GM12891 (cell line): ENCODE results near the gene MAPK1.
"Not testable (repeated sequence)": the region's sequence is repeated elsewhere in the genome, so short reads cannot be mapped to it uniquely, and the experiment has no call there.

Experiments
- DNase-seq: peaks from one replicate; pipeline ENCODE4 v3.0.0; 2011; ENCODE audit warnings: low spot score; ENCODE audit not compliant: insufficient read length
- FAIRE-seq: peaks from 2 replicates; lab custom pipeline; 2011; peaks lifted over from hg19 to GRCh38; lab: Jason Lieb, UNC
- PAX5 ChIP-seq: IDR thresholded peaks from 2 replicates; pipeline ENCODE4 v1.6.1; 2011; ENCODE audit warnings: low read length, moderate library complexity, mild to moderate bottlenecking; ENCODE audit not compliant: insufficient read depth, severe bottlenecking
- POLR2A ChIP-seq: IDR thresholded peaks from 2 replicates; pipeline ENCODE4 v1.6.1; 2011; ENCODE audit warnings: low read depth, low read length, control low read depth
- POLR2AphosphoS5 ChIP-seq: IDR thresholded peaks from 2 replicates; pipeline ENCODE4 v1.6.1; 2011; ENCODE audit warnings: low read depth, low read length, control low read depth
- POU2F2 ChIP-seq: IDR thresholded peaks from 2 replicates; pipeline ENCODE4 v1.6.1; 2011; ENCODE audit warnings: low read depth, mild to moderate bottlenecking, control low read depth, low read length, moderate library complexity
- SPI1 ChIP-seq: IDR thresholded peaks from 2 replicates; pipeline ENCODE4 v1.6.1; 2011; ENCODE audit warnings: low read depth, low read length, control low read depth
- TAF1 ChIP-seq: IDR thresholded peaks from 2 replicates; pipeline ENCODE4 v1.6.1; 2011; ENCODE audit warnings: low read depth, low read length, control low read depth

MAPK1 gene

DNA sequence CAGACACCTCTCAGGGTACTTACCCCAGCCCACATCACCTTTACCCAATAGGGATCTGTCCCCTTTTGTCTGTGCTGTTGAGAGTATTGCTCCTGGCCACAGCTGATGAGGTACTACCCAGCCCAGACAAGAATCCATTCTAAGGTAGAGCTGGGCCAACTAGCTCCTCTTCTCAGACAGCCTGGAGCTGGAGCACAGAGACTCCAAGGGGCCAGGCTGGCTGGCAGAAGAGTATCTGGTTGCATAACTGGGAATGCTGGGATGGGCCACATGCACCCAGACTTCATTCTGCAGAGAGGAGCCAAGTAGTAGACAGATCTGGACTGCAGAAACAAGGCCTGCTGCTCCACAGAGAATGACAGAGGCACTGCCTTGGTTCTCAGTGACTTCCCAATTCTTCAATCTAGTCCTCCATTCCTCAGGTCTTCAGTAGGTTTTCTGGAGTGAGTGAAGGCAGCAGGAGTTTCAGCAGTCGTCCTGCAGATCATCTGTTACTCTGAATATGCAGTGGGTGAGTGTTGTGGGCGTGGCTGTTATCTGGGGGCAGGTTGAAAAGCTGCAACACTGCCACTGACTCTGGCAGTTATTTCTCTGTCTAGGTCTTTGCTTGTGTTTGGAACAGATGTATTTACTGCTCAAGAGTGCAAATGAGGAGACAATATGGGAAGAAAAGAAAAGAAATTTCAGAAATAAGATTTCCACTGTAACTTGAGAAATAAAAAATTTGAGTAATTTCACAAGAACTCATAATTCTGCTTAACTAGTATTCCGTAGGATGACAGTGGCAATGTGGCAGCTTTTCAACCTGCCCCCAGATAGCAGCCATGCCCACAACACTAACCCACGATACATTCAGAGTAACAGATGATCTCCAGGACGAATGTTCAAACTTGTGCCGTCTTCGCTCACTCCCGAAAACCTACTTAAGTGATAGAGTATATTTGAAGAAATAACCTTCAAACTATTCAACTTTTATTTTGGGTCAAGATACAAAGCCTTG is 34.9 kb downstream of the MAPK1 start:
- DNase-seq (no peak), FAIRE-seq (no peak)
- TF ChIP-seq SPI1 = no peak
- no peak for TF ChIP-seq POLR2AphosphoS5
- no peak for TF ChIP-seq POLR2A
- TF ChIP-seq TAF1 = no peak
- no peak for TF ChIP-seq PAX5
- TF ChIP-seq POU2F2 = no peak

GRCh38 chr22:21829523-21829922 is 37.9 kb downstream of the MAPK1 start:
- TF ChIP-seq POLR2AphosphoS5 (no peak), POLR2A (no peak), PAX5 (no peak), TAF1 (no peak), POU2F2 (no peak), SPI1 (no peak)
- DNase-seq = no peak
- no peak for FAIRE-seq

GRCh38 chr22:21828268-21828638 is 39.2 kb downstream of the MAPK1 start:
- FAIRE-seq (peak; percentile 57), DNase-seq (no peak)
- no peak for TF ChIP-seq PAX5
- no peak for TF ChIP-seq POLR2A
- TF ChIP-seq SPI1 = no peak
- no peak for TF ChIP-seq POLR2AphosphoS5
- TF ChIP-seq TAF1 = no peak
- TF ChIP-seq POU2F2 = no peak

DNA sequence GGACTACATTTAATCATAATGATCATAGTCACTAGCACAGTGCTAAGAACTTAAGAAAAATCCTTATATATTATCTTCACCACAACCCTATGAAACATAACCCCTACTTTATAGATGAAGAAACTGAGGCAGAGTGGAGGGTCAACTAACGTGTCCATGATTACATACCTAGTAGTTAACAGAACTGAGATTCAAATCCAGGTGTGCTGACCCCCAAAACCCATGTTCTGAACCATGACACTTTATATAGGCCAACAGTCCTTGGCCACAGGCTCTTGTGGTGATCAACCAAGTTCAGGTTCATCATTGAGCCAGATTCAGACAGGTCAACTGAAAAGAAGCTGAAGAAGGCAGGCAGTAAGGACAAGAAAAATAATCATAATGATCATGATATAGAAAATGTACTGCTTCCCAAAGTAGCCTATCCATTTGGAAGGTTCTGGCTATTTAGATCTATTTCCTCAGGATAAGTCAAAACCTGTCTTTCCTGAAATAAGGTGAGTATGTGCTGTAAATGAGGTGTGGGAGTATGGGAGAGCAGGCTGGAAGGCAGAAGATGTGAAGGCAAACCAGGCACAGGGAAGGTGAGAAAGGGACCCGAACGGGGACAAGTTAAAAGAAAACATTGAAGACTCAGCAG is 39.7 kb downstream of the MAPK1 start:
- DNase-seq = no peak
- peak; percentile 9 for FAIRE-seq
- no peak for TF ChIP-seq POLR2A
- no peak for TF ChIP-seq POLR2AphosphoS5
- no peak for TF ChIP-seq PAX5
- TF ChIP-seq SPI1 = no peak
- TF ChIP-seq POU2F2 = no peak
- TF ChIP-seq TAF1 = no peak

GRCh38 chr22:21826204-21826603 is 41.2 kb downstream of the MAPK1 start:
- TF ChIP-seq POLR2A = no peak
- TF ChIP-seq SPI1 = no peak
- no peak for TF ChIP-seq POLR2AphosphoS5
- no peak for TF ChIP-seq PAX5
- no peak for TF ChIP-seq TAF1
- FAIRE-seq (no peak), DNase-seq (no peak)

- DNase-seq, FAIRE-seq: not testable (repeated sequence)
Observed at GRCh38 chr22:21824962-21825361, 42.5 kb downstream of the MAPK1 start.

GRCh38 chr22:21824445-21824912 is 43.0 kb downstream of the MAPK1 start:
- FAIRE-seq = peak; percentile 13

DNA sequence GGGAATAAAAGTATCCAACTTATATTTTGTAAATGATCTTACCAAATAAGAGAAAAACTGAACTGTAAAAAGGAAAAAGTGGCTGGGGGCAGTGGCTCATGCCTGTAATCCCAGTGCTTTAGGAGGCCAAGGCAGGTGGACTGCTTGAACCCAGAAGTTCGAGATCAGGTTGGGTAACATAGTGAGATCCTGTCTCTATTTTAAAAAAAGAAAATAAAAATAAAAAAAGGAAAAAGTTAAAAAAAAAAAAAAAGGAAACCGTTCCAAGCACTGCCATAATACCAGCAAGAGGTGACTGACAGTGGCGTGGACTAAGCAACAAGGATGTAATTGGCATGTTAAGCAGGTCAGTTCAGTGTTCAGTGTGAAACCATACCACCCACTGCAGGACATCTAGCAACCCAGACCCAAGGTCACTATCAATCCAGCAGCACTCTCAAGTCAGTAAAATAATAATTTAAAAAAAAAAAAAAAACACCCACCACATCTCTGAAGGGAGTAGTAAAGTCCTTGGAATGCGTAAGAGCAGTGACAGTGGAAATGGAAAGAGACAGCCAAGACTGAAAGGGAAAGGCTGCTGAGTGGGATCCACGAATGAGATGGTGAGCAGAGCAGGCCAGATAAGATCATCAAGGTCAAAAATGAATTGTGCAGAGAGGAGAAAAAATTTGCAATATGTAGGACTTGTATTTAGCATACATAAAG is 43.6 kb downstream of the MAPK1 start:
- DNase-seq = no peak
- no peak for FAIRE-seq
- TF ChIP-seq SPI1 (no peak), POLR2A (no peak), PAX5 (no peak), TAF1 (no peak), POLR2AphosphoS5 (no peak), POU2F2 (no peak)

More at GRCh38 chr22:21824445-21824912, 43.0 kb downstream of the MAPK1 start:
- TF ChIP-seq POLR2A = no peak
- no peak for TF ChIP-seq POLR2AphosphoS5
- TF ChIP-seq POU2F2 = no peak
- no peak for TF ChIP-seq TAF1
- no peak for TF ChIP-seq SPI1
- TF ChIP-seq PAX5 = no peak
- no peak for DNase-seq

DNA sequence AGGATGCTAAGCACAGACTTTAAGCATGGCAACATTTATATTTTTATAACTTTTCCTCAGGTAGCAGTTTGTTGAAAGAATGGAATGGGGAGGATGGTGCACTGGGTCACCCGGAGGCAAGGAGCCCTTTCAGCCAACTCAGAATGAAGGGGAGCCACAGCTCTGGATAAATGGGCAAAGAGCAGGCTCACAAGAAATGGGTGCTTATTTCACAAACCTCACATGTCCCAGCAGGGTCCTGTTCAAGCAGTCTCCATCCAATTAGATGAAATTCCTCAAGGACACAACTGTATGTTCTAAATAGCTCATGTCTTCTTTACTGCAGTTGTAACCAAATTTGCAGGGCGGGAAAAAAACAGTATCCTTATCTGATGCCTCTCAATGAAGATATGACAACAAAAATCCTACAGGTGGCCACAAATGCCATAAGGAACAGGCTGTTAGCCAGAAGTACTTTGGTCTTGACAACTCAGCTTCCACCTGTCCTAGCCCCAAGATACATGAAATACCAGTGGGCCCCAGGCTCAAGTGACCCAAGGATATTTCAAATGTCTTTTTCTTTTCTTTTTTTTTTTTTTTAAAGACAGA is 48.2 kb downstream of the MAPK1 start:
- TF ChIP-seq TAF1 (no peak), POLR2AphosphoS5 (no peak), SPI1 (no peak), PAX5 (no peak)
- no peak for FAIRE-seq
- no peak for DNase-seq
